ENCODE measurements around the gene PABPC1L.

The PABPC1L gene

GRCh38 chr20:44981736-44982406 is 72.0 kb downstream of the PABPC1L start:
- Histone ChIP-seq H3K9me2 (replicated peaks; ENCODE audit: insufficient read depth, low read length) (no peaks in the 10 kb centered on the region), H4K20me1 (ENCODE audit: insufficient read depth, low read length) (no peaks in the 10 kb centered on the region), H3K27me3 (replicated peaks; ENCODE audit: insufficient read depth, low read length) (no peaks in the 10 kb centered on the region), H3K27ac (ENCODE audit: low read length) (no peak overlapping the region), H3K79me2 (ENCODE audit: low read length) (peaks cover 92% of the 10 kb centered on the region), H3K4me3 (ENCODE audit: low read length) (no peak overlapping the region), H3K4me1 (ENCODE audit: low read length) (peaks cover 45% of the 10 kb centered on the region), H3K9me3 (replicated peaks; ENCODE audit: insufficient read depth, low read length) (no peaks in the 10 kb centered on the region), H3F3A (ENCODE audit: insufficient read depth, low read length) (peaks cover 41% of the 10 kb centered on the region), H3K9ac (ENCODE audit: low read length) (no peak overlapping the region), H3K4me2 (ENCODE audit: low read depth, low read length) (no peak overlapping the region), H3K36me3 (replicated peaks; ENCODE audit: insufficient read depth, low read length) (peaks cover 21% of the 10 kb centered on the region), H2AFZ (ENCODE audit: low read length) (no peak overlapping the region)
- TF ChIP-seq EZH2phosphoT487 (IDR thresholded peaks at IDR 0.05; ENCODE audit: low read length) (no peak), EZH2 (optimal IDR thresholded peaks at IDR 0.05; ENCODE audit: low read depth, low read length) (no peak)
- TF ChIP-seq, protein P1, sequence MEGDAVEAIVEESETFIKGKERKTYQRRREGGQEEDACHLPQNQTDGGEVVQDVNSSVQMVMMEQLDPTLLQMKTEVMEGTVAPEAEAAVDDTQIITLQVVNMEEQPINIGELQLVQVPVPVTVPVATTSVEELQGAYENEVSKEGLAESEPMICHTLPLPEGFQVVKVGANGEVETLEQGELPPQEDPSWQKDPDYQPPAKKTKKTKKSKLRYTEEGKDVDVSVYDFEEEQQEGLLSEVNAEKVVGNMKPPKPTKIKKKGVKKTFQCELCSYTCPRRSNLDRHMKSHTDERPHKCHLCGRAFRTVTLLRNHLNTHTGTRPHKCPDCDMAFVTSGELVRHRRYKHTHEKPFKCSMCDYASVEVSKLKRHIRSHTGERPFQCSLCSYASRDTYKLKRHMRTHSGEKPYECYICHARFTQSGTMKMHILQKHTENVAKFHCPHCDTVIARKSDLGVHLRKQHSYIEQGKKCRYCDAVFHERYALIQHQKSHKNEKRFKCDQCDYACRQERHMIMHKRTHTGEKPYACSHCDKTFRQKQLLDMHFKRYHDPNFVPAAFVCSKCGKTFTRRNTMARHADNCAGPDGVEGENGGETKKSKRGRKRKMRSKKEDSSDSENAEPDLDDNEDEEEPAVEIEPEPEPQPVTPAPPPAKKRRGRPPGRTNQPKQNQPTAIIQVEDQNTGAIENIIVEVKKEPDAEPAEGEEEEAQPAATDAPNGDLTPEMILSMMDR (IDR thresholded peaks at IDR 0.05; ENCODE audit: low read length) = no peak
- DNase-seq = no peak

DNA sequence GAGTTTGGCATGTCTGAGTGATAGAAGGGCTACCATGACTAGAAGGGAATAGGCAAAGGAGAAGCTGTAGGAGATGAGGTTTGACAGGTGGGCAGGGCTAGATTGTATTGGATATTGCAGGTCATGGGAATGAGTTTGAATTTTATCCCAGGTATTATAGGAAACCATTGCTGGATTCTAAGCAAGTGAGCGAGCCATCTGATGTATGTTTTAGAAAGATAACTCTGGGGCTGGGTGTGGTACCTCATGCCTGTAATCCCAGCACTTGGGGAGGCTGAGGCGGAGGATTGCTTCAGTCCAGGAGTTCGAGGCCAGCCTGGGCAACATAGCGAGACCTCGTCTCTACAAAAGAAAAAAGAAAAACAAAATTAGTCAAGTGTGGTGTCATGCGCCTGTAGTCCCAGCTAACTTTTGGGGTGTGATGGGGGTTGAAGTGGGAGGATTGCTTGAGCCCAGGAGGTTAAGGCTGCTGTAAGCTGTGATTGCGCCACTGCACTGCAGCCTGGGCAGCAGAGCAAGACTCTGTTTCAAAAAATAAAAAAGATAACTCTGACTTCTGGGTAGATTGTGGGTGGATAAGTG is 73.3 kb downstream of the PABPC1L start:
- Histone ChIP-seq H3K36me3 (replicated peaks; ENCODE audit: insufficient read depth, low read length) (peaks cover 28% of the 10 kb centered on the region), H3K27ac (ENCODE audit: low read length) (no peak overlapping the region), H4K20me1 (ENCODE audit: insufficient read depth, low read length) (no peaks in the 10 kb centered on the region), H3K27me3 (replicated peaks; ENCODE audit: insufficient read depth, low read length) (no peaks in the 10 kb centered on the region), H3K4me1 (ENCODE audit: low read length) (peaks cover 32% of the 10 kb centered on the region), H3F3A (ENCODE audit: insufficient read depth, low read length) (peaks cover 31% of the 10 kb centered on the region), H3K9me2 (replicated peaks; ENCODE audit: insufficient read depth, low read length) (no peaks in the 10 kb centered on the region), H3K9ac (ENCODE audit: low read length) (no peak overlapping the region), H2AFZ (ENCODE audit: low read length) (no peak overlapping the region), H3K4me2 (ENCODE audit: low read depth, low read length) (no peak overlapping the region), H3K79me2 (ENCODE audit: low read length) (peaks cover 90% of the 10 kb centered on the region), H3K4me3 (ENCODE audit: low read length) (no peak overlapping the region), H3K9me3 (replicated peaks; ENCODE audit: insufficient read depth, low read length) (no peaks in the 10 kb centered on the region)
- no peak for DNase-seq
- TF ChIP-seq EZH2 (optimal IDR thresholded peaks at IDR 0.05; ENCODE audit: low read depth, low read length) (no peak), EZH2phosphoT487 (IDR thresholded peaks at IDR 0.05; ENCODE audit: low read length) (no peak)
- TF ChIP-seq, protein P1 (IDR thresholded peaks at IDR 0.05; ENCODE audit: low read length) = no peak

GRCh38 chr20:44988631-44989171 is 78.8 kb downstream of the PABPC1L start:
- H3K79me2 ChIP-seq (ENCODE audit: low read length) = peaks cover 96% of the 10 kb centered on the region

More at GRCh38 chr20:44988631-44989171, 78.8 kb downstream of the PABPC1L start:
- H3K9me2 ChIP-seq (replicated peaks; ENCODE audit: insufficient read depth, low read length) = no peaks in the 10 kb centered on the region
- no peaks in the 10 kb centered on the region for H3K9me3 ChIP-seq (replicated peaks; ENCODE audit: insufficient read depth, low read length)
- no peak overlapping the region for H3K4me2 ChIP-seq (ENCODE audit: low read depth, low read length)
- TF ChIP-seq, protein P1 (IDR thresholded peaks at IDR 0.05; ENCODE audit: low read length) = no peak
- no peak for TF ChIP-seq EZH2 (optimal IDR thresholded peaks at IDR 0.05; ENCODE audit: low read depth, low read length)
- TF ChIP-seq EZH2phosphoT487 (IDR thresholded peaks at IDR 0.05; ENCODE audit: low read length) = no peak
- no peak overlapping the region for H2AFZ ChIP-seq (ENCODE audit: low read length)
- H3K4me1 ChIP-seq (ENCODE audit: low read length) = peaks cover 59% of the 10 kb centered on the region
- no peaks in the 10 kb centered on the region for H3K27me3 ChIP-seq (replicated peaks; ENCODE audit: insufficient read depth, low read length)
- DNase-seq = no peak
- peaks cover 58% of the 10 kb centered on the region for H3F3A ChIP-seq (ENCODE audit: insufficient read depth, low read length)
- peak overlapping the region; percentile 88; the same call in 1 of the 2 replicates for H3K27ac ChIP-seq (ENCODE audit: low read length)
- peaks cover 18% of the 10 kb centered on the region for H3K36me3 ChIP-seq (replicated peaks; ENCODE audit: insufficient read depth, low read length)
- no peaks in the 10 kb centered on the region for H4K20me1 ChIP-seq (ENCODE audit: insufficient read depth, low read length)
- no peak overlapping the region for H3K4me3 ChIP-seq (ENCODE audit: low read length)
- no peak overlapping the region for H3K9ac ChIP-seq (ENCODE audit: low read length)

Measured in MM.1S (cell line).